Astrocyte of the spinal cord (primary cell): Measurements from ENCODE around the gene ZNF735.
"Not testable (repeated sequence)": the region's sequence is repeated elsewhere in the genome, so short reads cannot be mapped to it uniquely, and the experiment has no call there.

Experiments
- DNase-seq: peaks from one replicate; pipeline ENCODE4 v3.0.0; 2011; ENCODE audit warnings: low read depth, low spot score
- H3K4me3 ChIP-seq: 2 replicates; pipeline ENCODE4 v1.5.1; 2011; ENCODE audit warnings: low read depth, mild to moderate bottlenecking, low read length, moderate library complexity
- in situ Hi-C: cut with HindIII; loops from 2 replicates; pipeline ENCODE4 v1.10.0; 2017; ENCODE audit warnings: low sequenced_read_pairs
- TF ChIP-seq, protein P1 (sequence below): IDR thresholded peaks from 2 replicates; pipeline ENCODE4 v1.5.1; 2012; ENCODE audit warnings: low read depth, mild to moderate bottlenecking, low read length, inconsistent platforms

ZNF735 gene

DNA sequence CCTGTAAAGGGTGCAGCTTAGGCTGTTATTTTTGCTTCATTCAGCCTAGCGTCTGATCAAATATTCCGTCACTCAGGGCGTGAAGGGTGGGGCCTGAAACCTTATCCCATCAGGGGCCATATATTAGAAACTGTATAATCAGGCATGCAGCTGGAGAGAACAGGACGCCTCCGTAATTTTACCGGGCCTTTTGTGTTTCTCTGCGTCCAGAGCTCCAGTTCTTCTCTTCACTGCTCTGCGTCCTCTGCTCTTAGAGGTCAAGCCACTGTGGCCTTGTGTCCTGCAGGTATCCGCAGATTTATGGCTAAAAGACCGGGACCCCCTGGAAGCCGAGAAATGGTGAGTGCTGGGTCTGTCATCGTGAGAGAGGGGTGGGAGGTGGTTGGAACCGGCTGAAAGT lies at the start of gene ZNF735:
Gene ZNF735, plus strand, starts transcription at position 301 of the 400 bp plus-strand sequence. Its CDS starts 0 bp downstream, at position 301.
- TF ChIP-seq, protein P1, sequence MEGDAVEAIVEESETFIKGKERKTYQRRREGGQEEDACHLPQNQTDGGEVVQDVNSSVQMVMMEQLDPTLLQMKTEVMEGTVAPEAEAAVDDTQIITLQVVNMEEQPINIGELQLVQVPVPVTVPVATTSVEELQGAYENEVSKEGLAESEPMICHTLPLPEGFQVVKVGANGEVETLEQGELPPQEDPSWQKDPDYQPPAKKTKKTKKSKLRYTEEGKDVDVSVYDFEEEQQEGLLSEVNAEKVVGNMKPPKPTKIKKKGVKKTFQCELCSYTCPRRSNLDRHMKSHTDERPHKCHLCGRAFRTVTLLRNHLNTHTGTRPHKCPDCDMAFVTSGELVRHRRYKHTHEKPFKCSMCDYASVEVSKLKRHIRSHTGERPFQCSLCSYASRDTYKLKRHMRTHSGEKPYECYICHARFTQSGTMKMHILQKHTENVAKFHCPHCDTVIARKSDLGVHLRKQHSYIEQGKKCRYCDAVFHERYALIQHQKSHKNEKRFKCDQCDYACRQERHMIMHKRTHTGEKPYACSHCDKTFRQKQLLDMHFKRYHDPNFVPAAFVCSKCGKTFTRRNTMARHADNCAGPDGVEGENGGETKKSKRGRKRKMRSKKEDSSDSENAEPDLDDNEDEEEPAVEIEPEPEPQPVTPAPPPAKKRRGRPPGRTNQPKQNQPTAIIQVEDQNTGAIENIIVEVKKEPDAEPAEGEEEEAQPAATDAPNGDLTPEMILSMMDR = no peak
- in situ Hi-C loops = no loop called here

DNA sequence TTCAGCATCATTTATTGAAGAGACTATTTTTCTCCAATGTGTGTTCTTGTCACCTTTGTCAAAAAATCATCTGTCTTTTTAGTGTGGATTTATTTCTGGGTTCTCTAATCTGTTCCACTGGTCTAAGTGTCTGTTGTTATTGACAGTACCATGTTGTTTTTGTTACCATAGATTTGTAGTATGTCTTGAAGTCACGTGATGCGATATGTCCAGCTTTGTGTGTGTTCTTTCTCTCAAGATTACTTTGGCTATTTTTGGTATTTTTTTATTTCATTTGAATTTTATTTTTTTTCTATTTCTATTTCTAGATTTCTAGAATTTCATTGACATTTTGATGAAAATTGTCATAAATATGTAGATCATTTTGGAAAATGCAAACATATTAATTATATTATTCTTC lies 36.0 kb upstream of the ZNF735 start:
- in situ Hi-C loops, DNase-seq, H3K4me3 ChIP-seq: not testable (repeated sequence)

More for the DNA sequence above, at the start of gene ZNF735:
- no peak within 1 kb of the TSS for H3K4me3 ChIP-seq
- DNase-seq = no peak

DNA sequence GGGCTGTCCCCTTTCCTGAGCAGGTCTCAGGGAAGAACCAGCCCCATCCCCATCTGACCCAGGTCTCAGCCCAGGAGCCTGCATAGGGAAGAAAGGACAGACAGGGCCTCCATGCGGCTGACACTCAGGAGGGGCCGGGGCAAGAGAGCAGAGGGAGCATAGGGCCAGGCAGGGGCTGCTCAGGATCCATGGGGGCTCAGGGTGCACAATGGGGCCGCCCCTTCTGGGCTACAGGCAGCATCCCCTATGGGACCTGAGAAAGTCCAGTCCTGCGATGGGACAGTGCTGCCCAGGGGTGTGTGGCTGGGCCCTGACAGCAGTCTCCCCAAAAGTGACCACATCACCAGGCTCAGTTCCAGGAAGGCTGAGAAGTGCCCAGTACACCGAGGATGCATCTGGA lies 32.7 kb upstream of the ZNF735 start:
- in situ Hi-C loops = no loop called here
- TF ChIP-seq, protein P1 = no peak
- H3K4me3 ChIP-seq = no peak overlapping the region
- DNase-seq = no peak

DNA sequence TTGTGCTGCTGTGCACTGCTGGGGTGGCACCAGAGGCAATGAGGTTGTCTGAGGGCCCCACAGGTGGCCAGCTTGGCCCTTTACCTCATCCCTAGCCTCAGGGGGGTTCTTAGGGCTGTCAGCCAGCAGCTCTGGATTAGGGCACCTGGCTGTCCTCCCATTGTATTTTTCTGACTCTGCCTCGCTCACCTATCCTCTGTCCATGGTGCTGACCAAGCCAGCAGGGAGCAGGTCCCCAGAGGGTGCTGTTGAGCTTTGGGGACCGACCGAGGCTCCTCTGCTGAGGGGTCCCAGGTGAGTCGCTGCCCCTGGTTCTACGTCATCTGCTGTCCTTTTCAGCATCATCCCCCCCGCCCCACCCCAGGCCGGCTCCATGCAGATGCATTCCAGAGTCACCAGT lies 32.1 kb upstream of the ZNF735 start:
- TF ChIP-seq, protein P1 = no peak
- no peak for DNase-seq
- no peak overlapping the region for H3K4me3 ChIP-seq
- in situ Hi-C loops = no loop called here

DNA sequence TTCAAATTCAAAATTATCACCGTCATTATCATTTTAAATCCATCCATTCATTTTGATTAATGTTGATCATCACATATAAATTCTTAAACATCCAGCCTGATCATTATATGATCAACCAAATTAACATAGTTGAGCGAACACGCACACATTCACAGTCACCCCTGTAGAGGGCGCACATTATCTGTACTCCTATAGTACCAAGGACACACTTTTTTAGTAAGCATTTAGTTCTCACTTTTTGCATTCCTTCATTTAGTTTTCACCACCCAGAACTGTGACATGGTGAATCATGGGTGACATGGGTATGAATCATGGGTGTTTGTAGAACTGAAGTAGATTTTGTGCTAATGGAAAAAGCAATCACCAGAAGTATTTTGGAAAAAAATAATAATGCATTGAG lies 26.0 kb upstream of the ZNF735 start:
- TF ChIP-seq, protein P1 = peak; percentile 3
- DNase-seq = no peak
- in situ Hi-C loops = no loop called here
- no peak overlapping the region for H3K4me3 ChIP-seq

DNA sequence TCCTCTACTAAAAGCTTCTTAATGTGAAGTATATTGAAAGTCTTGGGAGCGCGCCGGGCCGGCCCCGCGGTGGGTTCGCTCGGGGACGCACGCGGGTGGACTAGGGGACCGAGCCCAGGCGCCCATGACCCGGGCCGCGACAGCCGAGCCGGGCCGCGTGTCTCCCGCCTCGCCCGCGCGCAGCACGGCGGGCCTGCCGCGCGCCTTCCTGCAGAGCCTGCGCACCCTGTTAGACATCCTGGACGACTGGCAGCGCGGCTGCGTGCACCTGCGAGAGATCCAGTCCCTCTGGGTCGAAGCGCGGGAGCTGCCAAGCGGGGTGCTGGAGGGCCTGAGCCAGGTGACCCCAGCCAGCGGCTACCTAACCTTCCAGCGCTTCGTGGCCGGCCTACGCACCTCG lies 25.4 kb upstream of the ZNF735 start:
- TF ChIP-seq, protein P1 = no peak
- in situ Hi-C loops = no loop called here
- no peak overlapping the region for H3K4me3 ChIP-seq
- no peak for DNase-seq

DNA sequence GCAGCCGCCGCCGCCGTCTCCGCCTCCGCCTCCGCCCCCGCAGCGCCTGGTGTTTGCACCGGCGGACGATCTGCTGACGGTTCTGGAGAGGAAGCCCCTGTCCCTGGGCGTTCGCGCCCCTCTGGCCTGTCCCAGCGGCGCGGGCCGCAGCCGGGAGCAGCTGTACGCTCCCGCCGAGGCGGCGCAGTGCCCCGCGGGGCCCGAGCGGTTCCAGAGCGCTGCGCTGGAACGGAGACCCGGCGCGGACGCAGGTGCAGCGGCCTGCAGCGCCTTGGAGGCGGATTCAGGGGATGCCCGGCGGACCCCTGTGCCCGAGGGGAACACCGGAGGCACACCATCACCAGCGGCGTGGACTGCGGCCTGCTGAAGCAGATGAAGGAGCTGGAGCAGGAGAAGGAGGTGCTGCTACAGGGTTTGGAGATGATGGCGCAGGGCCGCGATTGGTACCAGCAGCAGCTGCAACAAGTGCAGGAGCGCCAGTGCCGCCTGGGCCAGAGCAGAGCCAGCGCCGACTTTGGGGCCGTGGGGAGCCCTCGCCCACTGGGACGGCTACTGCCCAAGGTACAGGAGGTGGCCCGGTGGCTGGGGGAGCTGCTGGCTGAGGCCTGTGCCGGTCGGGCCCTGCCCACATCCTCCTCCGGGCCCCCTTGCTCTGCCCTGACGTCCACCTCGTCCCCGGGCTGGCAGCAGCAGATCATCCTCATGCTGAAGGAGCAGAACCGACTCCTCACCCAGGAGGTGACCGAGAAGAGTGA lies 24.8 kb upstream of the ZNF735 start:
- H3K4me3 ChIP-seq = no peak overlapping the region
- TF ChIP-seq, protein P1 = no peak
- no peak for DNase-seq
- in situ Hi-C loops = no loop called here
